ENCODE data around the gene PTPRD.

Gene PTPRD

DNA sequence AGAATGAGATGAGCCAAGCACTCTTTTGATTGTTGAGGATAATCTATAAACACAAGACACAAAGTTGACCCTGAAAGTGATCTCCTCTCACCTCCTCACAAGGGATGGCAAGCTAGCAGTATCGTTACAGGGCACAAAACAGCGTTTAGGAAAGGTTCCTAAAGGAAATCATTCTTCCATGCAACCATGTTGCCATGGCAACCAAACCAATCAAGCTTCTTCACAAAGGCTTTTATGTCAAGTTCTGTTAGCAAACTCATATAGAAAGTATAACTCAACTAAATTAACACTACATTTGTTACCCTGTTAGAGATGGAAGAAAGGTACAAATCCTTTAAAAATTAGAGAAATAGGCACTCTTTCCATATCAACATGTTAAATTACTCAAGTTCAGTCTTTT lies 1796.4 kb downstream of the PTPRD start:
- TF ChIP-seq, protein P1, sequence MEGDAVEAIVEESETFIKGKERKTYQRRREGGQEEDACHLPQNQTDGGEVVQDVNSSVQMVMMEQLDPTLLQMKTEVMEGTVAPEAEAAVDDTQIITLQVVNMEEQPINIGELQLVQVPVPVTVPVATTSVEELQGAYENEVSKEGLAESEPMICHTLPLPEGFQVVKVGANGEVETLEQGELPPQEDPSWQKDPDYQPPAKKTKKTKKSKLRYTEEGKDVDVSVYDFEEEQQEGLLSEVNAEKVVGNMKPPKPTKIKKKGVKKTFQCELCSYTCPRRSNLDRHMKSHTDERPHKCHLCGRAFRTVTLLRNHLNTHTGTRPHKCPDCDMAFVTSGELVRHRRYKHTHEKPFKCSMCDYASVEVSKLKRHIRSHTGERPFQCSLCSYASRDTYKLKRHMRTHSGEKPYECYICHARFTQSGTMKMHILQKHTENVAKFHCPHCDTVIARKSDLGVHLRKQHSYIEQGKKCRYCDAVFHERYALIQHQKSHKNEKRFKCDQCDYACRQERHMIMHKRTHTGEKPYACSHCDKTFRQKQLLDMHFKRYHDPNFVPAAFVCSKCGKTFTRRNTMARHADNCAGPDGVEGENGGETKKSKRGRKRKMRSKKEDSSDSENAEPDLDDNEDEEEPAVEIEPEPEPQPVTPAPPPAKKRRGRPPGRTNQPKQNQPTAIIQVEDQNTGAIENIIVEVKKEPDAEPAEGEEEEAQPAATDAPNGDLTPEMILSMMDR (IDR thresholded peaks at IDR 0.05; ENCODE audit: low read depth, low read length, missing control alignments) = no peak
- no peak overlapping the region for H3K4me3 ChIP-seq (ENCODE audit: low read depth, low read length)
- no peak for DNase-seq (ENCODE audit: low read depth)
- in situ Hi-C loops (cut with HindIII; ENCODE audit: low sequenced_read_pairs) = no loop called here

DNA sequence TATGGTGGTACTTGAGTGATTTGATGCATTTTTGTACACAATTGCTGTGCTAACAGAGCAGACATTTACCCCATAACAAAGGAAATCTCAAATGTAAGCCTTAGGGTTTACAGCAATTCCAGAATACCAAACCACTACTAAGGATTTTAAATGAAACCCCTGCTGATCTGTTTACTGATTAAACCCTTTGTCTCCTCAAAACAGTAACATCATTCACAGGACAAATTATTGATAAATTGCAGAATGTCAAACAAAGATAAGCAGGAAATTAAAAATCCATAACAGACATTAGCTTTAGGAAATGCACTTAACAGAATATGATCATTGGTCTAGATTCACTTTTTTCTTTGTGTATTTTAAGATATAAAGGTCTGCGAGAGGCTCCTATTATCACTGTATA lies 1796.9 kb downstream of the PTPRD start:
- H3K4me3 ChIP-seq (ENCODE audit: low read depth, low read length) = no peak overlapping the region
- TF ChIP-seq, protein P1 (IDR thresholded peaks at IDR 0.05; ENCODE audit: low read depth, low read length, missing control alignments) = no peak
- DNase-seq (ENCODE audit: low read depth) = no peak
- in situ Hi-C loops (cut with HindIII; ENCODE audit: low sequenced_read_pairs) = no loop called here

DNA sequence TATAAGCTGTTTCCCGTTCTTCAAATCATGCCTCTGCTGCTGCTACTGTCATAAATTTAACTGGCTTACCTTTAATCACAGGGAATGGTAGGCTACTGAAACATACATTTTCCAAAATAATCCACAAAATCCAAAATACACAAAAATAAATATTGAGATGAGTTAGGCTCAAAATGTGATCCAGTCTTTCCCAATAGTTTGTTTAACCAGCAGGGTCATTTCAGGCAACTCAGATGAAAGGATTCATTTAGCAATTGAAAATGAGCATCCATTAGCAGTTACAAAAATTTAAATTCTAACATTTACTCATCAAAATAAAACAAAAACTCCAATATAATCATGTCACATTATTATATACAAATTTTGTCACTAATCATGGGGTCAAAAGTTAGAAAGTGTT lies 1797.6 kb downstream of the PTPRD start:
- TF ChIP-seq, protein P1 (IDR thresholded peaks at IDR 0.05; ENCODE audit: low read depth, low read length, missing control alignments) = no peak
- in situ Hi-C loops (cut with HindIII; ENCODE audit: low sequenced_read_pairs) = no loop called here
- no peak for DNase-seq (ENCODE audit: low read depth)
- H3K4me3 ChIP-seq (ENCODE audit: low read depth, low read length) = no peak overlapping the region

DNA sequence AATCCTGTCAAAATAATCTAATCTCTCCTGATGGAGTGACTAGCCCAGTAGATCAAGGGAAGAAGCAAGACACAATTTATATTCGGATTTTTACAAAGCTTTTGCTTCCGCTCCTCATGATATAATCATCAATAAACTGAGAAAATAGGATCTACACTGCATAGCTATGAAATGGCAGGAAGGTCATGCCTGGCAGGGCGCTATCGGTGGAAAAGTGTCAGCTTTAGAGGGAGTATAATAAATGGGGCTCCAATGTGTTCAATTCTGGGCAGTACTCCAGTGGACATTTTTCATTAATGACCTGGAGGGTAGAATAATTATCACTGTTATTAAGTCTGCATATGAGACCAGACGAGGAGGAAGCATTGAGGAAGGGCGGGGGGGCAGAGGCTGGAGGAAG lies 1799.9 kb downstream of the PTPRD start:
- in situ Hi-C loops (cut with HindIII; ENCODE audit: low sequenced_read_pairs) = no loop called here
- TF ChIP-seq, protein P1 (IDR thresholded peaks at IDR 0.05; ENCODE audit: low read depth, low read length, missing control alignments) = no peak
- DNase-seq (ENCODE audit: low read depth) = no peak
- H3K4me3 ChIP-seq (ENCODE audit: low read depth, low read length) = no peak overlapping the region

DNA sequence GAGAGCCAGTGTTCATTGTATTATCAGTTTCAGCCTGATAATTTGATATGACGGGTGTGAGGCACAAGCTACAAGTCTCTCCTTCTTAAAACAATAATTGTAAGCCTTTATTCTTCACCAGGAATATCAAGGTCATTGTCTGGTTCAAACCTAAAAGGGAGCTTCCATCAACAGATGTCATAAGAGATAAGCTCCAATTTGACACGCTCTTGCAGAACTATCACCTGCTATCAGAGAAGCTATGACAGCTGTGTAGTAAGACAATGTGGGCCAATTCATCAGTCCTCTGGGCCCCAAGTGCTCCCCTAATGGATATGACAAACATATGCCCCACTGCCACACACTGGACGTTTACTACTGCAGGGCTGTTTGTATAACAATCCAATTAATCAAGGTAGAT lies 1803.1 kb downstream of the PTPRD start:
- no peak overlapping the region for H3K4me3 ChIP-seq (ENCODE audit: low read depth, low read length)
- no peak for DNase-seq (ENCODE audit: low read depth)
- TF ChIP-seq, protein P1 (IDR thresholded peaks at IDR 0.05; ENCODE audit: low read depth, low read length, missing control alignments) = no peak
- in situ Hi-C loops (cut with HindIII; ENCODE audit: low sequenced_read_pairs) = no loop called here

DNA sequence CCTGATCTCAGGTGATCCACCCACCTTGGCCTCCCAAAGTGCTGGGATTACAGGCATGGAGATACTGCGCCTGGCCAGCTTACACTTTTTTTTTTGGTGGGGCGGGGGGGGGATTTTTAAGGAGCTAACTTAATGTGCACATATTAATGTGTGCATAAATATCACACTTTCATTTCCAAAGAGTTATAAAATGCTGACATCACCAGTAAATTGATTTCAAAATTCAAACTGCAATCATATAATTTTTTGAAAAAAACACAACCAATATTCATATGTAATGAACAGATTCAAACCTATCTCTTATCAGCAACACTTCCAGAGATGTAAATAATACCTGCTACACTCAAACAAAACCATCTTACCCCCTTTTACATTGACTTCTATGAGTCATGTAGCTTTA lies 1806.7 kb downstream of the PTPRD start:
- H3K4me3 ChIP-seq (ENCODE audit: low read depth, low read length) = no peak overlapping the region
- TF ChIP-seq, protein P1 (IDR thresholded peaks at IDR 0.05; ENCODE audit: low read depth, low read length, missing control alignments) = no peak
- in situ Hi-C loops (cut with HindIII; ENCODE audit: low sequenced_read_pairs) = no loop called here
- DNase-seq (ENCODE audit: low read depth) = no peak

DNA sequence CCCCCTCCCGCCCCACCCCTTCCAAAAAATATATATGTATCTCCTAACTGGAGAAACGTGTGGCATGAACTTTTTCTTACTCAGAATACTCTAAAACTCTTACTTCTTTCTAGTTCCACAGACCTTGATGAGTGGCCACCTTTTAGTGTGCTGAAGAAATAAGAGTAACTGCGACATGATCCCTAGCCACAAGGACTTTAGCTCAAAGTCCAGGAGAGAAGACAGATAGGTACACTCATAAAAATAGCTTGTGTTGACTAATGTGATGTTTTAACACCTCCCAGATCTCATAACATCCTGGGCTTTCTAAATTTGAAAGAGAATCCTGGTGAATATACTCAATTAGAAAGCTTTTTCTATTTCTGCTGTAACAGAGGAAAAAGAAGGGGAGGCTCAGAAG lies 1808.2 kb downstream of the PTPRD start:
- H3K4me3 ChIP-seq (ENCODE audit: low read depth, low read length) = no peak overlapping the region
- TF ChIP-seq, protein P1 (IDR thresholded peaks at IDR 0.05; ENCODE audit: low read depth, low read length, missing control alignments) = no peak
- in situ Hi-C loops (cut with HindIII; ENCODE audit: low sequenced_read_pairs) = no loop called here
- DNase-seq (ENCODE audit: low read depth) = no peak
